Measurements from ENCODE around the gene MICAL2.

GRCh38 chr11:12147827-12148226 is 37.4 kb downstream of the MICAL2 start:
- TF ChIP-seq POLR2A (IDR thresholded peaks at IDR 0.05) (no peak), CTCF (IDR thresholded peaks at IDR 0.05) (no peak)

All from thyroid gland (tissue), 4 donors.